ENCODE data around the gene MEGF6. TPM values are rescaled to one million over a fixed set of nuclear protein-coding genes. Genes with fewer than 3 reads are reported as not detected.

MEGF6 gene
- total and polyA plus RNA-seq, 5 experiments from 2014 or later = 2.2 to 198 (median 3.5) TPM

DNA sequence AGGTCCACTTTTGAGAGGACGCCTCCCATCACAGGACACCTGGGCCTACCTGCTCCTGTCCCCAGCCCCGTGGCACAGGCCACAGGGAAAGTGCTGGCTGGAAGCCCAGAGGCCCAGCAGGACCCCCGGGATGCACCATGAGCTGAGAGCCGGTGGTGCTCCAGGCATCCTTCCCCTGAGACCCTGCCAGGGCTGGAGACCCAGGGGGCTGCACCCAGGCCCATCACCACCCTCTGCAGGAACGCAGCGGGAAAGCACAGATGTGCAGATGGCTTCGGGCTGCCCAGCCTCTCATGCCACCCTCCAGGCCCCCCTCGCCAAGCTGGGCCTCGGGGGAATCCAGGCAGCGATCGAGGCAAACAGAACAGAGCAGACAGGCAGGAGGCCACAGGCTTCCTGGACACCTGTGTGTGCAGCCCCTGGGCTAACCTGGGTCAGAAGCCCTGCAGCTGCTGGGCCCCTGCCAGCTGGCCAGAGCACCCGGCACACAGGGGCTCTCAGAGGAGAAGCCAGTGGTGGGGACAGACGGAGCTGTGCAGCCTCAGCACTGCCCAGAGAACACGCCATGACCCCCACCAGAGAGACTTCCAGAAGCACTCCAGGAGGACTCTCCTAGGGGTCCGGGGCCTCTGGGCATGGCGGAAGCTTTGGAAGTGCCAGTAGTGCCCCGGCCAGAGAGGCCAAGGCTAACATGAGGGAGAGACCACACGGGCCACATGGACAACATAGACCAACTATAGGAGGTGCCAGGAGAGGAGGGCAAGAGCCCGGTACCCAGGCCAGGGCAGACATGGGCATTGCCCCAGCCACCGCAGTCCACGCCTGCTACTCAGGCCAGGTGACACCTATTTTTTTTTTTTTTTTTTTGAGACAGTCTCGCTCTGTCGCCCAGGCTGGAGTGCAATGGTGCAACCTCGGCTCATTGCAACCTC is 85.5 kb downstream of the MEGF6 start:
- ATAC-seq = no peak
- H3K27me3 Mint-ChIP-seq = no peaks in the 10 kb centered on the region
- no peak overlapping the region for H3K27ac Mint-ChIP-seq
- peaks cover 8 to 30% (median 18%) of the 10 kb centered on the region in 4 donors for H3K4me1 Mint-ChIP-seq
- H3K9me3 Mint-ChIP-seq = no peaks in the 10 kb centered on the region
- no peak overlapping the region for H3K4me3 Mint-ChIP-seq
- DNase-seq = no peak
- H3K36me3 Mint-ChIP-seq = no peaks in the 10 kb centered on the region
- POLR2A ChIA-PET = interaction anchor here (0.6 to 1.2 kb wide), 4 partner anchors 15 to 1103 kb away, joined by 3 to 4 read pairs (median 4); no protein-coding TSS in a partner anchor

GRCh38 chr1:3524556-3525203 is 86.6 kb downstream of the MEGF6 start:
- Mint-ChIP-seq H3K27ac (peak overlapping the region in 1 of 10 donors; percentile 67), H3K4me3 (no peak overlapping the region), H3K27me3 (no peaks in the 10 kb centered on the region), H3K4me1 (peaks cover 2 to 21% (median 10%) of the 10 kb centered on the region in 4 donors), H3K36me3 (no peaks in the 10 kb centered on the region), H3K9me3 (no peaks in the 10 kb centered on the region)
- no peak for DNase-seq
- no peak for ATAC-seq
- POLR2A ChIA-PET = interaction anchor here (1.2 kb wide), 1 partner anchor 20 kb away, joined by 3 read pairs; no protein-coding TSS in a partner anchor

- H3K27ac Mint-ChIP-seq = no peak overlapping the region
- no peak overlapping the region for H3K4me3 Mint-ChIP-seq
- POLR2A ChIA-PET = no interaction called here
- no peaks in the 10 kb centered on the region for H3K36me3 Mint-ChIP-seq
- H3K4me1 Mint-ChIP-seq = peaks cover 2 to 16% (median 6%) of the 10 kb centered on the region in 4 donors
- H3K27me3 Mint-ChIP-seq = no peaks in the 10 kb centered on the region
- H3K9me3 Mint-ChIP-seq = no peaks in the 10 kb centered on the region
- DNase-seq (no peak), ATAC-seq (no peak)
Observed at GRCh38 chr1:3523980-3524379, 87.3 kb downstream of the MEGF6 start.

GRCh38 chr1:3522564-3523265 is 88.6 kb downstream of the MEGF6 start:
- H3K4me1 Mint-ChIP-seq = peaks cover 0 to 11% (median 5%) of the 10 kb centered on the region in 4 donors
- no peak for ATAC-seq
- no peak overlapping the region for H3K4me3 Mint-ChIP-seq
- H3K27me3 Mint-ChIP-seq = no peaks in the 10 kb centered on the region
- H3K36me3 Mint-ChIP-seq = no peaks in the 10 kb centered on the region
- DNase-seq = no peak
- no peaks in the 10 kb centered on the region for H3K9me3 Mint-ChIP-seq
- POLR2A ChIA-PET = no interaction called here
- no peak overlapping the region for H3K27ac Mint-ChIP-seq

GRCh38 chr1:3522112-3522511 is 89.2 kb downstream of the MEGF6 start:
- no peak overlapping the region for H3K4me3 Mint-ChIP-seq
- ATAC-seq (no peak), DNase-seq (no peak)
- no peak overlapping the region for H3K27ac Mint-ChIP-seq
- H3K4me1 Mint-ChIP-seq = peaks cover 0 to 11% (median 5%) of the 10 kb centered on the region in 4 donors
- H3K9me3 Mint-ChIP-seq = no peaks in the 10 kb centered on the region
- H3K27me3 Mint-ChIP-seq = no peaks in the 10 kb centered on the region
- no peaks in the 10 kb centered on the region for H3K36me3 Mint-ChIP-seq
- POLR2A ChIA-PET = no interaction called here

GRCh38 chr1:3521426-3521825 is 89.9 kb downstream of the MEGF6 start:
- no peaks in the 10 kb centered on the region for H3K9me3 Mint-ChIP-seq
- POLR2A ChIA-PET = interaction anchor here (0.7 to 1.0 kb wide), 3 partner anchors 8 to 19 kb away, joined by 3 read pairs; no protein-coding TSS in a partner anchor
- H3K4me1 Mint-ChIP-seq = peaks cover 0 to 8% (median 5%) of the 10 kb centered on the region in 4 donors

GRCh38 chr1:3520419-3521378 is 90.6 kb downstream of the MEGF6 start:
- Mint-ChIP-seq H3K9me3 (no peaks in the 10 kb centered on the region), H3K4me1 (peaks cover 0 to 15% (median 5%) of the 10 kb centered on the region in 4 donors), H3K36me3 (no peaks in the 10 kb centered on the region), H3K27ac (no peak overlapping the region), H3K27me3 (no peaks in the 10 kb centered on the region), H3K4me3 (no peak overlapping the region)
- DNase-seq (no peak), ATAC-seq (no peak)
- POLR2A ChIA-PET = interaction anchor here (0.7 to 1.0 kb wide), 3 partner anchors 9 to 19 kb away, joined by 3 read pairs; no protein-coding TSS in a partner anchor

More at GRCh38 chr1:3521426-3521825, 89.9 kb downstream of the MEGF6 start:
- DNase-seq (no peak), ATAC-seq (no peak)
- Mint-ChIP-seq H3K36me3 (no peaks in the 10 kb centered on the region), H3K27me3 (no peaks in the 10 kb centered on the region), H3K4me3 (no peak overlapping the region), H3K27ac (no peak overlapping the region)

- Mint-ChIP-seq H3K27ac (no peak overlapping the region), H3K9me3 (no peaks in the 10 kb centered on the region), H3K36me3 (no peaks in the 10 kb centered on the region), H3K4me1 (peaks cover 0 to 11% (median 3%) of the 10 kb centered on the region in 4 donors), H3K4me3 (no peak overlapping the region), H3K27me3 (no peaks in the 10 kb centered on the region)
- ATAC-seq (no peak), DNase-seq (no peak)
- POLR2A ChIA-PET = interaction anchor here (1.1 to 2.4 kb wide), 2 partner anchors 9 to 11 kb away, joined by 3 to 12 read pairs; no protein-coding TSS in a partner anchor
Observed at GRCh38 chr1:3519301-3519885, 91.9 kb downstream of the MEGF6 start.

- DNase-seq = no peak
- no peak overlapping the region for H3K4me3 Mint-ChIP-seq
- H3K9me3 Mint-ChIP-seq = no peaks in the 10 kb centered on the region
- peak overlapping the region in 1 of 10 donors; percentile 9 for H3K27ac Mint-ChIP-seq
- H3K4me1 Mint-ChIP-seq = peaks cover 0 to 7% (median 2%) of the 10 kb centered on the region in 4 donors
- ATAC-seq = no peak
- POLR2A ChIA-PET = interaction anchor here (0.9 to 2.4 kb wide), 3 partner anchors 9 to 13 kb away, joined by 3 to 12 read pairs (median 3); no protein-coding TSS in a partner anchor
- no peaks in the 10 kb centered on the region for H3K27me3 Mint-ChIP-seq
- no peaks in the 10 kb centered on the region for H3K36me3 Mint-ChIP-seq
Observed at GRCh38 chr1:3518756-3519155, 92.6 kb downstream of the MEGF6 start.

DNA sequence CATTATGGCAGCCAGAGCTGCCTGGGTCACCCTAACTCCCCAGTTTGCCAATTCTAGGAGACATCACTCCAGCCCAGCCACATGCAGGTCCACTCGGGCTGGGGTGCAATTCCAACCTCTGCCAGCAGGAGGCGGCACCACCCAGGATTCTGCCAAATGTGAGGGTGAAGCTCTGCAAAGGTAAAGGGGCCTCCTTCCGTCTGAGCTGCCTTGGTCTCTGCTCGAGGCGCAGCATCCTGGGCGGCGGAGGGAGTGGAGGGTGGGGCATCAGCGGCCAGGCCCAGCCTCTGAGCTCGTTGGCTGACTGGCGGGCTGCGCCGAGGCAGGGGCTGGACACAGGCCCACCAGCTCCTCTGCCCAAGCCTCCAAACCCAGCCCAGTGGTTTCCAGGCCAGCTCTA is 93.1 kb downstream of the MEGF6 start:
- POLR2A ChIA-PET = interaction anchor here (0.9 to 2.4 kb wide), 3 partner anchors 12 to 17 kb away, joined by 3 to 12 read pairs (median 3); no protein-coding TSS in a partner anchor
- Mint-ChIP-seq H3K36me3 (no peaks in the 10 kb centered on the region), H3K4me1 (peaks cover 0 to 7% (median 1%) of the 10 kb centered on the region in 4 donors), H3K27me3 (no peaks in the 10 kb centered on the region), H3K9me3 (no peaks in the 10 kb centered on the region), H3K27ac (peak overlapping the region in 1 of 10 donors; percentile 47), H3K4me3 (no peak overlapping the region)
- DNase-seq (peak in 6 of 10 donors; percentile 18 to 42 (median 30)), ATAC-seq (no peak)

Data from naive thymus-derived CD8-positive, alpha-beta T cell (primary cell).